ENCODE measurements around the gene JMJD1C.
A peak's percentile ranks its signal among the peaks of the same experiment; 100 is the strongest.

The JMJD1C gene

DNA sequence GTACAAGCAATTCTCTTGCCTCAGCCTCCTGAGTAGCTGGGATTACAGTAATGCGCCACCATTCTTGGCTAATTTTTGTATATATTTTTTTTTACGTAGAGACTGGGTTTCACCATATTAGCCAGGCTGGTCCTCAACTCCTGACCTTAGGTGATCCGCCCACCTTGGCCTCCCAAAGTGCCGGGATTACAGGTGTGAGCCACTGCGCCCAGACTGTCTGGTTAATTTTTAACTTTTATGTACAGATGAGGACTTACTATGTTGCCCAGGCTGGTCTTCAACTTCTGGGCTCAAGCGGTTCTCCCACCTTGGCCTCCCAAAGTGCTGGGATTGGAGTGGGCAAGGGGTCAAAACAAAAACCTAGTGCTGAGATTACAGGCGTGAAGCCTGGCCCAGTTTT, 101.8 kb downstream of the JMJD1C start:
- DNase-seq (ENCODE audit: low spot score), result no peak
- no peak for ATAC-seq (ENCODE audit: low read depth)
- TF ChIP-seq, protein P1, sequence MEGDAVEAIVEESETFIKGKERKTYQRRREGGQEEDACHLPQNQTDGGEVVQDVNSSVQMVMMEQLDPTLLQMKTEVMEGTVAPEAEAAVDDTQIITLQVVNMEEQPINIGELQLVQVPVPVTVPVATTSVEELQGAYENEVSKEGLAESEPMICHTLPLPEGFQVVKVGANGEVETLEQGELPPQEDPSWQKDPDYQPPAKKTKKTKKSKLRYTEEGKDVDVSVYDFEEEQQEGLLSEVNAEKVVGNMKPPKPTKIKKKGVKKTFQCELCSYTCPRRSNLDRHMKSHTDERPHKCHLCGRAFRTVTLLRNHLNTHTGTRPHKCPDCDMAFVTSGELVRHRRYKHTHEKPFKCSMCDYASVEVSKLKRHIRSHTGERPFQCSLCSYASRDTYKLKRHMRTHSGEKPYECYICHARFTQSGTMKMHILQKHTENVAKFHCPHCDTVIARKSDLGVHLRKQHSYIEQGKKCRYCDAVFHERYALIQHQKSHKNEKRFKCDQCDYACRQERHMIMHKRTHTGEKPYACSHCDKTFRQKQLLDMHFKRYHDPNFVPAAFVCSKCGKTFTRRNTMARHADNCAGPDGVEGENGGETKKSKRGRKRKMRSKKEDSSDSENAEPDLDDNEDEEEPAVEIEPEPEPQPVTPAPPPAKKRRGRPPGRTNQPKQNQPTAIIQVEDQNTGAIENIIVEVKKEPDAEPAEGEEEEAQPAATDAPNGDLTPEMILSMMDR (IDR thresholded peaks at IDR 0.05; ENCODE audit: poor library complexity, severe bottlenecking), result no peak
- Histone ChIP-seq H3K4me3 (ENCODE audit: severe bottlenecking) (no peak overlapping the region), H3K9me3 (ENCODE audit: severe bottlenecking) (no peaks in the 10 kb centered on the region), H3K36me3 (ENCODE audit: low read depth) (no peaks in the 10 kb centered on the region), H3K27ac (ENCODE audit: poor library complexity, severe bottlenecking) (no peak overlapping the region), H3K4me1 (ENCODE audit: insufficient read depth, poor library complexity, severe bottlenecking) (no peaks in the 10 kb centered on the region), H3K27me3 (ENCODE audit: insufficient read depth, poor library complexity, severe bottlenecking) (no peaks in the 10 kb centered on the region)

- Histone ChIP-seq H3K27ac (ENCODE audit: poor library complexity, severe bottlenecking) (no peak overlapping the region), H3K9me3 (ENCODE audit: severe bottlenecking) (no peaks in the 10 kb centered on the region), H3K27me3 (ENCODE audit: insufficient read depth, poor library complexity, severe bottlenecking) (no peaks in the 10 kb centered on the region), H3K4me1 (ENCODE audit: insufficient read depth, poor library complexity, severe bottlenecking) (no peaks in the 10 kb centered on the region), H3K36me3 (ENCODE audit: low read depth) (no peaks in the 10 kb centered on the region), H3K4me3 (ENCODE audit: severe bottlenecking) (no peak overlapping the region)
- TF ChIP-seq, protein P1 (IDR thresholded peaks at IDR 0.05; ENCODE audit: poor library complexity, severe bottlenecking), result no peak
- DNase-seq (ENCODE audit: low spot score), result no peak
- ATAC-seq (ENCODE audit: low read depth), result no peak
Observed at GRCh38 chr10:63355682-63356081, 110.1 kb downstream of the JMJD1C start.

DNA sequence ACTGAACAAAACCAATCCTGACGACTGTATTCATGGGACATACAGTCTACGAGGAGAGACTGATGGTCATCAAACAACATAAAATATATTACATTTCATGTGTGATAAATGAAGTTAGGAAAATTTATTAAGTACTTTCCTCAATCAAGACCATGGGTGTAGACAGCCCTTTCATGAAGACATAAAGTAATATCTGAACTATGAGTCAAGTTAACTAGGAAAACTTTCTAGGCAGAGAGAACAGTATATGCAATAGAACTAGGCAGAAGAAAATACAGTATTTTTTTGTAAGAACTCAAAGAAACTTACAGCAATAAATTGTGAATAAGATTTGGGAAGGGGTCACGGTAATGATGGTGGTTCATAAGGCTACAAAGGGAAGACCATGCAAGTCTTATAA, 112.8 kb downstream of the JMJD1C start:
- Histone ChIP-seq H3K4me3 (ENCODE audit: severe bottlenecking) (no peak overlapping the region), H3K9me3 (ENCODE audit: severe bottlenecking) (no peaks in the 10 kb centered on the region), H3K36me3 (ENCODE audit: low read depth) (no peaks in the 10 kb centered on the region), H3K27me3 (ENCODE audit: insufficient read depth, poor library complexity, severe bottlenecking) (no peaks in the 10 kb centered on the region), H3K27ac (ENCODE audit: poor library complexity, severe bottlenecking) (no peak overlapping the region), H3K4me1 (ENCODE audit: insufficient read depth, poor library complexity, severe bottlenecking) (peaks cover 2% of the 10 kb centered on the region)
- no peak for DNase-seq (ENCODE audit: low spot score)
- TF ChIP-seq, protein P1 (IDR thresholded peaks at IDR 0.05; ENCODE audit: poor library complexity, severe bottlenecking), result no peak
- no peak for ATAC-seq (ENCODE audit: low read depth)

GRCh38 chr10:63348245-63348850, 117.4 kb downstream of the JMJD1C start:
- TF ChIP-seq, protein P1 (IDR thresholded peaks at IDR 0.05; ENCODE audit: poor library complexity, severe bottlenecking), result no peak

GRCh38 chr10:63346015-63346441, 119.7 kb downstream of the JMJD1C start:
- DNase-seq (ENCODE audit: low spot score) (no peak), ATAC-seq (ENCODE audit: low read depth) (peak; percentile 10; the same call in 1 of the 3 replicates)
- H3K27ac ChIP-seq (ENCODE audit: poor library complexity, severe bottlenecking), result no peak overlapping the region

More at GRCh38 chr10:63348245-63348850, 117.4 kb downstream of the JMJD1C start:
- Histone ChIP-seq H3K9me3 (ENCODE audit: severe bottlenecking) (no peaks in the 10 kb centered on the region), H3K4me3 (ENCODE audit: severe bottlenecking) (no peak overlapping the region), H3K4me1 (ENCODE audit: insufficient read depth, poor library complexity, severe bottlenecking) (peaks cover 2% of the 10 kb centered on the region), H3K27me3 (ENCODE audit: insufficient read depth, poor library complexity, severe bottlenecking) (no peaks in the 10 kb centered on the region), H3K36me3 (ENCODE audit: low read depth) (no peaks in the 10 kb centered on the region), H3K27ac (ENCODE audit: poor library complexity, severe bottlenecking) (no peak overlapping the region)
- ATAC-seq (ENCODE audit: low read depth) (peak; percentile 86), DNase-seq (ENCODE audit: low spot score) (no peak)

More at GRCh38 chr10:63346015-63346441, 119.7 kb downstream of the JMJD1C start:
- peaks cover 2% of the 10 kb centered on the region for H3K4me1 ChIP-seq (ENCODE audit: insufficient read depth, poor library complexity, severe bottlenecking)
- no peaks in the 10 kb centered on the region for H3K9me3 ChIP-seq (ENCODE audit: severe bottlenecking)
- H3K4me3 ChIP-seq (ENCODE audit: severe bottlenecking), result no peak overlapping the region
- no peaks in the 10 kb centered on the region for H3K36me3 ChIP-seq (ENCODE audit: low read depth)
- no peaks in the 10 kb centered on the region for H3K27me3 ChIP-seq (ENCODE audit: insufficient read depth, poor library complexity, severe bottlenecking)
- TF ChIP-seq, protein P1 (IDR thresholded peaks at IDR 0.05; ENCODE audit: poor library complexity, severe bottlenecking), result no peak

Measured in RWPE2 (cell line).